GM13977 (cell line): Measurements from ENCODE around the gene GXYLT2.

ENCODE experiments used
- DNase-seq: peaks from one replicate; pipeline ENCODE4 v3.0.0; 2012; ENCODE audit warnings: low spot score
- CTCF ChIP-seq: IDR thresholded peaks from 2 replicates; pipeline ENCODE4 v1.5.1; 2012; ENCODE audit warnings: mild to moderate bottlenecking, control low read depth; ENCODE audit not compliant: insufficient read depth; ENCODE audit errors: extremely low read depth, missing control alignments
- in situ Hi-C: fragments of 300-500 bp; cut with MboI; formaldehyde crosslinking; loops from one replicate; pipeline ENCODE4 v1.12.0; 2022; ENCODE audit warnings: low sequenced_read_pairs, low pct_unique_long_range_greater_than_20kb, mixed read lengths, inconsistent platforms; ENCODE audit not compliant: unreplicated experiment

Gene GXYLT2

GRCh38 chr3:72947715-72948490 lies 60.1 kb downstream of the GXYLT2 start:
- DNase-seq = no peak
- no peak for TF ChIP-seq CTCF
- in situ Hi-C loops = loop anchor here (10.0 kb wide), 1 partner anchor 137 kb away; no protein-coding TSS in a partner anchor

GRCh38 chr3:72949016-72949415 lies 61.2 kb downstream of the GXYLT2 start:
- no peak for DNase-seq
- in situ Hi-C loops = loop anchor here (10.0 kb wide), 1 partner anchor 136 kb away; no protein-coding TSS in a partner anchor
- TF ChIP-seq CTCF = no peak

- TF ChIP-seq CTCF = no peak
- no peak for DNase-seq
- in situ Hi-C loops = no loop called here
These were observed 62.5 kb downstream of the GXYLT2 start for GRCh38 chr3:72950372-72950771.

- in situ Hi-C loops = no loop called here
- DNase-seq = no peak
- TF ChIP-seq CTCF = no peak
These were observed 63.0 kb downstream of the GXYLT2 start for GRCh38 chr3:72950801-72951200.

GRCh38 chr3:72951259-72951722 lies 63.4 kb downstream of the GXYLT2 start:
- DNase-seq = no peak
- in situ Hi-C loops = no loop called here
- TF ChIP-seq CTCF = no peak

GRCh38 chr3:72953325-72953956 lies 65.6 kb downstream of the GXYLT2 start:
- no peak for TF ChIP-seq CTCF
- in situ Hi-C loops = no loop called here
- DNase-seq = no peak
